ENCODE data around the gene ARHGEF17.

- TF ChIP-seq POLR2A (IDR thresholded peaks at IDR 0.05; ENCODE audit: insufficient read depth in 1 of 2, low read depth in 2 of 2, low read length in 2 of 2) (no peak), ZNF160 (CRISPR knock-in tag; IDR thresholded peaks at IDR 0.05) (no peak), CREB1 (IDR thresholded peaks at IDR 0.05) (no peak), CREB1 (CRISPR knock-in tag; IDR thresholded peaks at IDR 0.05) (no peak), CTCF (CRISPR knock-in tag; IDR thresholded peaks at IDR 0.05) (no peak)
Measured at GRCh38 chr11:73367482-73368024, 59.5 kb downstream of the ARHGEF17 start.

All from HepG2 (cell line).